Measurements from ENCODE around the gene IL34. TPM values are rescaled to one million over a fixed set of nuclear protein-coding genes. Genes with fewer than 3 reads are reported as not detected.

Gene IL34
- total and polyA plus RNA-seq, 4 donors: 4.0 to 13.4 (median 7.7) TPM

- no peak overlapping the region for H3K27ac ChIP-seq (ENCODE audit: low read depth, low read length)
- no peaks in the 10 kb centered on the region for H3K9me3 ChIP-seq (ENCODE audit: control insufficient read depth, insufficient read depth, low read length)
- peaks cover 28% of the 10 kb centered on the region for H3K36me3 ChIP-seq (ENCODE audit: control insufficient read depth, insufficient read depth, low read length)
- DNase-seq (ENCODE audit: low read depth in 4 of 6, low spot score in 6 of 6): no peak
- no peaks in the 10 kb centered on the region for H3K27me3 ChIP-seq (ENCODE audit: control insufficient read depth, insufficient read depth, low read length)
- no peak overlapping the region for H3K4me3 ChIP-seq (ENCODE audit: low read depth, low read length)
- H3K4me1 ChIP-seq (ENCODE audit: control insufficient read depth, insufficient read depth, low read length): peaks cover 9% of the 10 kb centered on the region
- 60% methylated on average over 22 of the region's 22 CpGs for WGBS (ENCODE audit: insufficient coverage)
Measured at GRCh38 chr16:70656712-70657263, 10.4 kb downstream of the IL34 start.

GRCh38 chr16:70657956-70658355 is 11.6 kb downstream of the IL34 start:
- Histone ChIP-seq H3K36me3 (ENCODE audit: control insufficient read depth, insufficient read depth, low read length) (peaks cover 39% of the 10 kb centered on the region), H3K27me3 (ENCODE audit: control insufficient read depth, insufficient read depth, low read length) (no peaks in the 10 kb centered on the region), H3K4me3 (ENCODE audit: low read depth, low read length) (no peak overlapping the region), H3K9me3 (ENCODE audit: control insufficient read depth, insufficient read depth, low read length) (no peaks in the 10 kb centered on the region), H3K27ac (ENCODE audit: low read depth, low read length) (no peak overlapping the region), H3K4me1 (ENCODE audit: control insufficient read depth, insufficient read depth, low read length) (peaks cover 21% of the 10 kb centered on the region)
- no peak for DNase-seq (ENCODE audit: low read depth in 4 of 6, low spot score in 6 of 6)
- 70% methylated on average over 4 of the region's 7 CpGs for WGBS (ENCODE audit: insufficient coverage)

GRCh38 chr16:70658921-70659320 is 12.6 kb downstream of the IL34 start:
- no peak for DNase-seq (ENCODE audit: low read depth in 4 of 6, low spot score in 6 of 6)
- peaks cover 49% of the 10 kb centered on the region for H3K36me3 ChIP-seq (ENCODE audit: control insufficient read depth, insufficient read depth, low read length)
- no peak overlapping the region for H3K27ac ChIP-seq (ENCODE audit: low read depth, low read length)
- WGBS (ENCODE audit: insufficient coverage): 73% methylated on average over 3 of the region's 5 CpGs
- H3K9me3 ChIP-seq (ENCODE audit: control insufficient read depth, insufficient read depth, low read length): no peaks in the 10 kb centered on the region
- no peak overlapping the region for H3K4me3 ChIP-seq (ENCODE audit: low read depth, low read length)
- no peaks in the 10 kb centered on the region for H3K27me3 ChIP-seq (ENCODE audit: control insufficient read depth, insufficient read depth, low read length)
- peaks cover 26% of the 10 kb centered on the region for H3K4me1 ChIP-seq (ENCODE audit: control insufficient read depth, insufficient read depth, low read length)

GRCh38 chr16:70659546-70659945 is 13.2 kb downstream of the IL34 start:
- Histone ChIP-seq H3K4me3 (ENCODE audit: low read depth, low read length) (no peak overlapping the region), H3K27me3 (ENCODE audit: control insufficient read depth, insufficient read depth, low read length) (no peaks in the 10 kb centered on the region), H3K36me3 (ENCODE audit: control insufficient read depth, insufficient read depth, low read length) (peaks cover 53% of the 10 kb centered on the region), H3K9me3 (ENCODE audit: control insufficient read depth, insufficient read depth, low read length) (no peaks in the 10 kb centered on the region), H3K27ac (ENCODE audit: low read depth, low read length) (no peak overlapping the region), H3K4me1 (ENCODE audit: control insufficient read depth, insufficient read depth, low read length) (peaks cover 20% of the 10 kb centered on the region)
- no peak for DNase-seq (ENCODE audit: low read depth in 4 of 6, low spot score in 6 of 6)
- 86% methylated on average over 10 of the region's 12 CpGs for WGBS (ENCODE audit: insufficient coverage)

GRCh38 chr16:70659953-70660671 is 13.8 kb downstream of the IL34 start:
- no peak overlapping the region for H3K27ac ChIP-seq (ENCODE audit: low read depth, low read length)
- H3K4me3 ChIP-seq (ENCODE audit: low read depth, low read length): no peak overlapping the region
- WGBS (ENCODE audit: insufficient coverage): 75% methylated on average over 14 of the region's 16 CpGs
- no peaks in the 10 kb centered on the region for H3K9me3 ChIP-seq (ENCODE audit: control insufficient read depth, insufficient read depth, low read length)
- DNase-seq (ENCODE audit: low read depth in 4 of 6, low spot score in 6 of 6): no peak
- H3K36me3 ChIP-seq (ENCODE audit: control insufficient read depth, insufficient read depth, low read length): peaks cover 58% of the 10 kb centered on the region
- H3K4me1 ChIP-seq (ENCODE audit: control insufficient read depth, insufficient read depth, low read length): peaks cover 20% of the 10 kb centered on the region
- no peaks in the 10 kb centered on the region for H3K27me3 ChIP-seq (ENCODE audit: control insufficient read depth, insufficient read depth, low read length)

GRCh38 chr16:70660672-70661350 is 14.5 kb downstream of the IL34 start:
- DNase-seq (ENCODE audit: low read depth in 4 of 6, low spot score in 6 of 6): peak in 1 of 6 donors; percentile 8
- WGBS (ENCODE audit: insufficient coverage): 67% methylated on average over 3 of the region's 7 CpGs
- Histone ChIP-seq H3K27ac (ENCODE audit: low read depth, low read length) (no peak overlapping the region), H3K36me3 (ENCODE audit: control insufficient read depth, insufficient read depth, low read length) (peaks cover 65% of the 10 kb centered on the region), H3K9me3 (ENCODE audit: control insufficient read depth, insufficient read depth, low read length) (no peaks in the 10 kb centered on the region), H3K4me3 (ENCODE audit: low read depth, low read length) (no peak overlapping the region), H3K4me1 (ENCODE audit: control insufficient read depth, insufficient read depth, low read length) (peaks cover 20% of the 10 kb centered on the region), H3K27me3 (ENCODE audit: control insufficient read depth, insufficient read depth, low read length) (no peaks in the 10 kb centered on the region)

- Histone ChIP-seq H3K4me3 (ENCODE audit: low read depth, low read length) (no peak overlapping the region), H3K27ac (ENCODE audit: low read depth, low read length) (peak overlapping the region; percentile 29), H3K36me3 (ENCODE audit: control insufficient read depth, insufficient read depth, low read length) (peaks cover 72% of the 10 kb centered on the region), H3K27me3 (ENCODE audit: control insufficient read depth, insufficient read depth, low read length) (no peaks in the 10 kb centered on the region), H3K9me3 (ENCODE audit: control insufficient read depth, insufficient read depth, low read length) (no peaks in the 10 kb centered on the region), H3K4me1 (ENCODE audit: control insufficient read depth, insufficient read depth, low read length) (peaks cover 20% of the 10 kb centered on the region)
- WGBS (ENCODE audit: insufficient coverage): 59% methylated on average over 12 of the region's 17 CpGs
- no peak for DNase-seq (ENCODE audit: low read depth in 4 of 6, low spot score in 6 of 6)
Measured at GRCh38 chr16:70661534-70661917, 15.2 kb downstream of the IL34 start.

- WGBS (ENCODE audit: insufficient coverage): 43% methylated on average over 21 of the region's 21 CpGs
- H3K4me1 ChIP-seq (ENCODE audit: control insufficient read depth, insufficient read depth, low read length): peaks cover 20% of the 10 kb centered on the region
- H3K9me3 ChIP-seq (ENCODE audit: control insufficient read depth, insufficient read depth, low read length): peaks cover 1% of the 10 kb centered on the region
- DNase-seq (ENCODE audit: low read depth in 4 of 6, low spot score in 6 of 6): peak in 2 of 6 donors; percentile 67 to 74
- H3K27me3 ChIP-seq (ENCODE audit: control insufficient read depth, insufficient read depth, low read length): no peaks in the 10 kb centered on the region
- H3K4me3 ChIP-seq (ENCODE audit: low read depth, low read length): no peak overlapping the region
- peaks cover 72% of the 10 kb centered on the region for H3K36me3 ChIP-seq (ENCODE audit: control insufficient read depth, insufficient read depth, low read length)
- peak overlapping the region; percentile 29 for H3K27ac ChIP-seq (ENCODE audit: low read depth, low read length)
Measured at GRCh38 chr16:70661918-70662641, 15.7 kb downstream of the IL34 start.

GRCh38 chr16:70662991-70663523 is 16.7 kb downstream of the IL34 start:
- H3K4me1 ChIP-seq (ENCODE audit: control insufficient read depth, insufficient read depth, low read length): peaks cover 20% of the 10 kb centered on the region
- H3K4me3 ChIP-seq (ENCODE audit: low read depth, low read length): no peak overlapping the region
- H3K36me3 ChIP-seq (ENCODE audit: control insufficient read depth, insufficient read depth, low read length): peaks cover 81% of the 10 kb centered on the region
- H3K9me3 ChIP-seq (ENCODE audit: control insufficient read depth, insufficient read depth, low read length): peaks cover 1% of the 10 kb centered on the region
- DNase-seq (ENCODE audit: low read depth in 4 of 6, low spot score in 6 of 6): no peak
- no peak overlapping the region for H3K27ac ChIP-seq (ENCODE audit: low read depth, low read length)
- 90% methylated on average over 6 of the region's 13 CpGs for WGBS (ENCODE audit: insufficient coverage)
- H3K27me3 ChIP-seq (ENCODE audit: control insufficient read depth, insufficient read depth, low read length): no peaks in the 10 kb centered on the region

Data from spinal cord (tissue), 10 donors.